Ovary (tissue), 3 donors: Measurements from ENCODE around the gene BRAT1.

Source experiments
- EP300 ChIP-seq: sonication (generic); formaldehyde crosslinking; IDR thresholded peaks from one replicate; pipeline ENCODE4 v1.6.1; 2017; ENCODE audit warnings: antibody characterized with exemption
- POLR2A ChIP-seq: fragments of 450-650 bp; IDR thresholded peaks from one replicate; pipeline ENCODE4 v1.6.1; 2017; ENCODE audit warnings: antibody characterized with exemption, mild to moderate bottlenecking, moderate library complexity
- TF ChIP-seq, protein P1 (sequence below), 3 donors: fragments of 450-650 bp in 2 of 3; fragments of 200-600 bp in 1 of 3; IDR thresholded peaks; one replicate each; pipeline versions ENCODE4 v1.5.1 to v1.8.0; 2016 to 2022; ENCODE audit warnings: antibody characterized with exemption in 3 of 3, mild to moderate bottlenecking in 1 of 3
- donor health status: DM: no; HTN: no; CAD: no.

DNA sequence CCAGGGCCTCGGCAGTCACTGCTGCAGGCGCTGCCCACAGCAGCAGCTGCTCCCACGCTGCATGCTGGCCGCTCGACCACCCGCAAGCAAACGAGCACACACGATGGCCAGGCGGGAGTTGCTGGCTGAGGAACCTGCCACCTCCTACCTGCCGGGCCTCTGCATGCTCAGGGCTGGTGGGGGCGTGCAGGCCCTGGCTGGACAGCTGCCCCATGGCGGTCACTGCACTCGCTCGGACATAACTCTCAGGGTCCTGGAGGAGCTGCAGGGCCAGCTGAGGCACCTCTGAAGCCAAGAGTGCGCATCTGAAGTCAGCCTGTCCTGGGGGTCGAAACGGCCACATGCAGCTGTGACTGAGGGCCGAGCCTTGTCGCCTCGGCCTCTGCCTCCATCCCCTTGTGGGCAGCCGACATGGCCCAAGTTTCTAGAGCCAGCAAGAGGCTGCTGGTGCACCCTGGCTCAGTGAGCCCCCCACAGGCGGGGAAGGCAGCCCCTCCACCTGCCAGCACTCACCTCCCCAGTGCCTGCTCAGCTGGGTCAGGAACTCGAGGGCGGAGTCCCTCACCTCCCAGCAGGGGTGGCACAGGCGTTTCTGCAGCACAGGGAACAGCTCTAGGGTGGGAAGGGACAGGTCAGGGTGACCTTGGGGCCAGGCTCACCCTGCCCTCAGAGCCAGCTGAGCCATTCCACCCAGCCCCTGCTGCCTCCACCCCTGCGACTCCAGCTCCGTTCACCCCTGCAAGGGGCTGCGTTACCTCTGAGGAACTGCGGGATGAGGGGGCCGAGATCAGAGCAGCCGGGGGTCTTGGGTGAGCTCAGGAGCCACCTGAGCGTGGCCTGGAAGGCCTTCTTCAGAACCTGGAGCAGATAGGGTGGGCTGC, 16.1 kb downstream of the BRAT1 start:
- TF ChIP-seq, protein P1, sequence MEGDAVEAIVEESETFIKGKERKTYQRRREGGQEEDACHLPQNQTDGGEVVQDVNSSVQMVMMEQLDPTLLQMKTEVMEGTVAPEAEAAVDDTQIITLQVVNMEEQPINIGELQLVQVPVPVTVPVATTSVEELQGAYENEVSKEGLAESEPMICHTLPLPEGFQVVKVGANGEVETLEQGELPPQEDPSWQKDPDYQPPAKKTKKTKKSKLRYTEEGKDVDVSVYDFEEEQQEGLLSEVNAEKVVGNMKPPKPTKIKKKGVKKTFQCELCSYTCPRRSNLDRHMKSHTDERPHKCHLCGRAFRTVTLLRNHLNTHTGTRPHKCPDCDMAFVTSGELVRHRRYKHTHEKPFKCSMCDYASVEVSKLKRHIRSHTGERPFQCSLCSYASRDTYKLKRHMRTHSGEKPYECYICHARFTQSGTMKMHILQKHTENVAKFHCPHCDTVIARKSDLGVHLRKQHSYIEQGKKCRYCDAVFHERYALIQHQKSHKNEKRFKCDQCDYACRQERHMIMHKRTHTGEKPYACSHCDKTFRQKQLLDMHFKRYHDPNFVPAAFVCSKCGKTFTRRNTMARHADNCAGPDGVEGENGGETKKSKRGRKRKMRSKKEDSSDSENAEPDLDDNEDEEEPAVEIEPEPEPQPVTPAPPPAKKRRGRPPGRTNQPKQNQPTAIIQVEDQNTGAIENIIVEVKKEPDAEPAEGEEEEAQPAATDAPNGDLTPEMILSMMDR (IDR thresholded peaks at IDR 0.05), result no peak
- no peak for TF ChIP-seq POLR2A
- no peak for TF ChIP-seq EP300
